GM12878 (cell line): ENCODE data around the gene ASPHD1. TPM values are rescaled to one million over a fixed set of nuclear protein-coding genes. Genes with fewer than 3 reads are reported as not detected.

Experiments
- ATAC-seq: fragments of 200-7000 bp; cut with Tn5 transposase; 3 replicates; pipeline ENCODE4 v1.9.1; 2020; ENCODE audit warnings: mild to moderate bottlenecking, moderate library complexity
- BruUV-seq: library from RNA; stranded (reverse); fragments of 400-500 nt; replicated peaks from 2 replicates; lab custom pipeline; 2021; lab: Mats Ljungman, UMichigan
- CTCF ChIA-PET: fragments of 300-600 bp; sonication (Branson Sonifier 250); formaldehyde crosslinking; extraction: SDS; loops from one replicate; lab custom pipeline; 2021; ENCODE audit warnings: inconsistent platforms; lab: Yijun Ruan, JAX
- POLR2A ChIA-PET: fragments of 350-600 bp; formaldehyde crosslinking; extraction: SDS; loops from one replicate; lab custom pipeline; 2021; ENCODE audit warnings: inconsistent platforms; lab: Charles Lee
- RAD21 ChIA-PET: fragments of 300-600 bp; sonication (Branson Sonifier 250); formaldehyde crosslinking; loops from one replicate; lab custom pipeline; 2023; ENCODE audit warnings: antibody characterized with exemption; ENCODE audit not compliant: unreplicated experiment; lab: Charles Lee
- SMC1A ChIA-PET: fragments of 300-600 bp; sonication (Branson Sonifier 250); formaldehyde crosslinking; loops from one replicate; lab custom pipeline; 2023; ENCODE audit not compliant: unreplicated experiment, uncharacterized antibody; lab: Charles Lee
- DNase-seq: peaks from one replicate; pipeline ENCODE4 v3.0.0-alpha.2; 2011; ENCODE audit warnings: low read depth, low spot score
- FAIRE-seq: peaks from 3 replicates; lab custom pipeline; 2011; peaks lifted over from hg19 to GRCh38; lab: Jason Lieb, UNC
- H2AFZ ChIP-seq: 2 replicates; pipeline ENCODE4 v1.6.0; 2011; ENCODE audit warnings: low read depth, low read length, control low read depth; ENCODE audit not compliant: control insufficient read depth
- H3K27ac ChIP-seq: 2 replicates; pipeline ENCODE4 v1.5.1; 2011; ENCODE audit warnings: control low read depth; ENCODE audit not compliant: control insufficient read depth, insufficient read depth
- H3K27me3 ChIP-seq, 2 experiments: replicated peaks in 1 of 2; 2 replicates each; pipeline versions ENCODE4 v1.6.0 to v1.6.1; 2011; ENCODE audit warnings: low read length in 1 of 2; ENCODE audit not compliant: control insufficient read depth in 2 of 2, insufficient read depth in 2 of 2
- H3K36me3 ChIP-seq, 2 experiments: 2 replicates each; pipeline ENCODE4 v1.5.1; 2011; ENCODE audit warnings: low read length in 1 of 2; ENCODE audit not compliant: control insufficient read depth in 2 of 2, insufficient read depth in 2 of 2
- H3K4me1 ChIP-seq: 2 replicates; pipeline ENCODE4 v1.6.1; 2011; ENCODE audit warnings: mild to moderate bottlenecking, low read length, moderate library complexity, mixed read lengths; ENCODE audit not compliant: control insufficient read depth, insufficient read depth
- H3K4me2 ChIP-seq: 2 replicates; pipeline ENCODE4 v1.6.0; 2011; ENCODE audit warnings: control low read depth; ENCODE audit not compliant: control insufficient read depth, insufficient read depth
- H3K4me3 ChIP-seq: fragments of 200-600 bp; sonication (generic); 2 replicates; pipeline ENCODE4 v1.5.1; 2016
- H3K79me2 ChIP-seq: 2 replicates; pipeline ENCODE4 v1.6.0; 2011; ENCODE audit warnings: low read length; ENCODE audit not compliant: control insufficient read depth, insufficient read depth
- H3K9ac ChIP-seq: 2 replicates; pipeline ENCODE4 v1.8.0; 2011; ENCODE audit warnings: low read length, control low read depth, mixed read lengths; ENCODE audit not compliant: control insufficient read depth, insufficient read depth
- H3K9me3 ChIP-seq: replicated peaks from 3 replicates; pipeline ENCODE4 v1.5.1; 2011; ENCODE audit warnings: mild to moderate bottlenecking, low read length; ENCODE audit not compliant: control insufficient read depth, insufficient read depth
- H4K20me1 ChIP-seq: 2 replicates; pipeline ENCODE4 v1.6.0; 2011; ENCODE audit not compliant: control insufficient read depth, insufficient read depth
- ATF7 ChIP-seq: fragments of 450-650 bp; IDR thresholded peaks from 2 replicates; pipeline ENCODE4 v1.6.1; 2016; ENCODE audit warnings: low read depth, mild to moderate bottlenecking
- BHLHE40 ChIP-seq, 2 experiments: fragments of 450-650 bp in 1 of 2; IDR thresholded peaks; 2 replicates each; pipeline ENCODE4 v1.6.1; 2011 to 2017; ENCODE audit warnings: low read depth in 2 of 2, borderline replicate concordance in 1 of 2, improper control_type of control experiment in 1 of 2, low read length in 1 of 2, mild to moderate bottlenecking in 1 of 2
- JUNB ChIP-seq: IDR thresholded peaks from 2 replicates; pipeline ENCODE4 v1.6.1; 2016; ENCODE audit warnings: antibody characterized with exemption, mild to moderate bottlenecking
- NFYB ChIP-seq: IDR thresholded peaks from 2 replicates; pipeline ENCODE4 v1.6.1; 2011; ENCODE audit warnings: low read depth, mild to moderate bottlenecking, low read length, improper control_type of control experiment, moderate library complexity; ENCODE audit not compliant: insufficient read depth
- WGBS: methylation state at CpG from one replicate; pipeline ENCODE4 v1.1.6; 2016; ENCODE audit warnings: low lambda C conversion rate; ENCODE audit not compliant: insufficient replicate concordance, insufficient coverage; ENCODE audit errors: missing lambda C conversion rate; 5-methylcytosine and 5-hydroxymethylcytosine counted together
- in situ Hi-C: fragments of 300-500 bp; cut with MboI; formaldehyde crosslinking; loops from 9 replicates; pipeline ENCODE4 v1.14.3; 2018; ENCODE audit warnings: mixed read lengths
- intact Hi-C: fragments of 100-400 bp; cut with micrococcal nuclease; formaldehyde crosslinking; loops from one replicate; pipeline ENCODE4 v1.14.2; 2022; ENCODE audit not compliant: unreplicated experiment
- polyA plus RNA-seq, 11 experiments: library from polyadenylated mRNA; depleted of rRNA in 4 of 11; unstranded in 6 of 11; stranded (reverse) in 5 of 11; fragments of >200 nt; fragmentation: Nextera tagmentation in 4 of 11; fragmentation: Illumina TruSeq in 1 of 11; extraction: Ambion mirVana in 4 of 11; extraction: Trizol in 1 of 11; gene quantifications; 1 replicate in 1 of 11; 2 replicates in 10 of 11; pipeline versions ENCODE4 v1.2.1 to v1.2.3, GENCODE V29; 2011 to 2016; ENCODE audit warnings: inconsistent platforms in 2 of 11, missing spikeins in 2 of 11, low read depth in 1 of 11
- total RNA-seq, 4 experiments: library from RNA; depleted of rRNA in 3 of 4; stranded (reverse); fragments of >200 nt in 3 of 4; fragmentation: Illumina TruSeq in 1 of 4; extraction: Trizol in 1 of 4; gene quantifications; 2 replicates each; pipeline versions ENCODE4 v1.2.1 to v1.2.3, GENCODE V29; 2013 to 2021

The ASPHD1 gene
- total and polyA plus RNA-seq, 10 of the 15 experiments (the other 5 are each of a cell fraction or from before 2014, with no cell fraction given): not detected

DNA sequence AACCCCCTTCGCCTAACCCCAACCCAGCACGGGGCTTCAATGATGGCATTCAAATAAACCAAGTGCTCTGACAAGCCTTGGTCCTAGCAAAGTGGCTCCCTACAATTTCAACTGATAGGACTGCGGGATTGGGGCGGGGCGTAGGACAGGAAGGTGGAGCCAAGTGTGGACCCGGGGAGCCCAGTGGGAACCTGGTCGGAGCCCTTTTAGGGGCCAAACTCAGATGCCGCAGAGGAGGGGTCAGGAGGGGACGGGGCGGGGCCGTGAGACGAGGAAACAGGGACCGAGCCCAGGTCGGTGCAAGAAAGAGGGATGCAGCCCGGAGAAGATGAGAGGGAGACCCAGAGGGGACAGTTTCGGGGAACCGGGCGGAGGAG, 24.1 kb upstream of the ASPHD1 start:
- FAIRE-seq: no peak
- no TSS peak for BruUV-seq

GRCh38 chr16:29876594-29877249, 23.6 kb upstream of the ASPHD1 start:
- ChIA-PET POLR2A (no interaction called here), SMC1A (interaction anchor here (1.2 kb wide), 1 partner anchor 86 kb away, joined by 3 read pairs; no protein-coding TSS in a partner anchor), RAD21 (no interaction called here), CTCF (interaction anchor here (1.0 kb wide), 1 partner anchor 178 kb away, joined by 4 read pairs; no protein-coding TSS in a partner anchor)
- H2AFZ ChIP-seq: no peak overlapping the region
- 0 out of 2 replicates have a peak overlapping the region, but pooled peaks have one; percentile 3 for H3K4me2 ChIP-seq
- H4K20me1 ChIP-seq: no peaks in the 10 kb centered on the region
- DNase-seq (no peak), FAIRE-seq (no peak), ATAC-seq (no peak)
- intact Hi-C loops (no loop called here), in situ Hi-C loops (no loop called here)
- no peaks in the 10 kb centered on the region for H3K9me3 ChIP-seq
- no peak overlapping the region for H3K9ac ChIP-seq
- peaks cover 4 to 5% of the 10 kb centered on the region in 2 experiments; a peak in 3 of 4 replicates for H3K27me3 ChIP-seq
- H3K4me1 ChIP-seq: no peaks in the 10 kb centered on the region
- H3K27ac ChIP-seq: no peak overlapping the region
- H3K4me3 ChIP-seq: no peak overlapping the region
- no TSS peak for BruUV-seq
- TF ChIP-seq NFYB (no peak), BHLHE40 (IDR thresholded peaks at IDR 0.05; ENCODE audit: borderline replicate concordance in 1 of 2, low read depth in 2 of 2, low read length in 1 of 2) (peak in 1 of 2 experiments; percentile 43; a peak in 2 of 4 replicates)
- 19% methylated on average over 38 of the region's 45 CpGs for WGBS
- H3K79me2 ChIP-seq: no peaks in the 10 kb centered on the region
- H3K36me3 ChIP-seq: no peaks in the 10 kb centered on the region

More for the DNA sequence above, 24.1 kb upstream of the ASPHD1 start:
- H3K4me3 ChIP-seq: no peak overlapping the region
- RAD21 ChIA-PET: no interaction called here
- H3K27ac ChIP-seq: no peak overlapping the region
- no peaks in the 10 kb centered on the region for H3K36me3 ChIP-seq
- ATAC-seq (no peak), DNase-seq (no peak)
- H2AFZ ChIP-seq: no peak overlapping the region
- H3K9me3 ChIP-seq: no peaks in the 10 kb centered on the region
- SMC1A ChIA-PET: no interaction called here
- WGBS: 17% methylated on average over 17 of the region's 18 CpGs
- peaks cover 4 to 5% of the 10 kb centered on the region in 2 experiments; a peak in 3 of 4 replicates for H3K27me3 ChIP-seq
- in situ Hi-C loops (no loop called here), intact Hi-C loops (no loop called here)
- CTCF ChIA-PET: no interaction called here
- POLR2A ChIA-PET: interaction anchor here (0.7 kb wide), 1 partner anchor 165 kb away, joined by 6 read pairs; no protein-coding TSS in a partner anchor
- no peaks in the 10 kb centered on the region for H3K4me1 ChIP-seq
- H4K20me1 ChIP-seq: no peaks in the 10 kb centered on the region
- no peak for TF ChIP-seq ATF7
- TF ChIP-seq JUNB: no peak
- no peak overlapping the region for H3K9ac ChIP-seq
- no peaks in the 10 kb centered on the region for H3K79me2 ChIP-seq
- no peak overlapping the region for H3K4me2 ChIP-seq
